Measurements from ENCODE around the gene MAP4K4. TPM values are rescaled to one million over a fixed set of nuclear protein-coding genes. Genes with fewer than 3 reads are reported as not detected.
A peak's percentile ranks its signal among the peaks of the same experiment; 100 is the strongest.

The MAP4K4 gene
- total and polyA plus RNA-seq, 2 of the 13 experiments (the other 11 are each of a cell fraction or from before 2014, with no cell fraction given), result 105 to 264 TPM

DNA sequence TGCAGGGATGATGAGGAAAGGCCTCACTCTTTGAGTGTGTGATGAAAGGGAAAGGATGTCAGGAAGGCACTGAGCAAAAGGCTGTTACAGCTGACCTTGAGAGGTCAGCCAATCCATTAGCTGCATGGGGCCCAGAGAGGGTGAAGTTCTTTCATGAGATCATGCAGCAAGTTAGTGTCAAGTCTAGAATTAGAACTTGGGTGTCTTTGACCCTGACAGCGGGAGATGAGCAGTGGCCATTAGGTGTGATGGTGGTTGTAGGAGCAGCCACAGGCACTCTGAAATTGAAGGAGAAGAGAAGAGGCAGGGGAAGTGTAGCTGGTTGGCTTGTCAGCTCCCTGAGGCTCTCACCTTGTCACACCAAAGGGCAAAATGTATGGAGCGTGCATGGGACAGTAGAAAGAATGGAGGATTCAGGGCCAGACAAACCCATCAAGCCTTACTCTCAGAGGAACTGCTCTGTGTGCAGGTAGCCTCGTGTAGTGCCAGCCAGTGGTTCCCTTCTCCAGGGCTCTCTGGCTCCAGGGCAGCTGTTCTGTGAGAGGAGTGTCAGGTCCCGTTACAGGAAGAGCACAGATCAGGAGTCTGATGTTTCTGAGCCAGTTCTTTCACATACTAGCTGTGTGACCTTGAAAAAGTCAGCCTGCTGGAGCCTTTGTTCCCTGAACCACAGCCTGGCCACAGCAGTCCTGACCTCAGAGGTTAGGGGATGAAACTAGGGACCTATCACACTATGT is 35.9 kb downstream of the MAP4K4 start (continued):
- TF ChIP-seq, protein P1, sequence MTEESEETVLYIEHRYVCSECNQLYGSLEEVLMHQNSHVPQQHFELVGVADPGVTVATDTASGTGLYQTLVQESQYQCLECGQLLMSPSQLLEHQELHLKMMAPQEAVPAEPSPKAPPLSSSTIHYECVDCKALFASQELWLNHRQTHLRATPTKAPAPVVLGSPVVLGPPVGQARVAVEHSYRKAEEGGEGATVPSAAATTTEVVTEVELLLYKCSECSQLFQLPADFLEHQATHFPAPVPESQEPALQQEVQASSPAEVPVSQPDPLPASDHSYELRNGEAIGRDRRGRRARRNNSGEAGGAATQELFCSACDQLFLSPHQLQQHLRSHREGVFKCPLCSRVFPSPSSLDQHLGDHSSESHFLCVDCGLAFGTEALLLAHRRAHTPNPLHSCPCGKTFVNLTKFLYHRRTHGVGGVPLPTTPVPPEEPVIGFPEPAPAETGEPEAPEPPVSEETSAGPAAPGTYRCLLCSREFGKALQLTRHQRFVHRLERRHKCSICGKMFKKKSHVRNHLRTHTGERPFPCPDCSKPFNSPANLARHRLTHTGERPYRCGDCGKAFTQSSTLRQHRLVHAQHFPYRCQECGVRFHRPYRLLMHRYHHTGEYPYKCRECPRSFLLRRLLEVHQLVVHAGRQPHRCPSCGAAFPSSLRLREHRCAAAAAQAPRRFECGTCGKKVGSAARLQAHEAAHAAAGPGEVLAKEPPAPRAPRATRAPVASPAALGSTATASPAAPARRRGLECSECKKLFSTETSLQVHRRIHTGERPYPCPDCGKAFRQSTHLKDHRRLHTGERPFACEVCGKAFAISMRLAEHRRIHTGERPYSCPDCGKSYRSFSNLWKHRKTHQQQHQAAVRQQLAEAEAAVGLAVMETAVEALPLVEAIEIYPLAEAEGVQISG (CRISPR knock-in tag; IDR thresholded peaks at IDR 0.05), result peak; percentile 24; the same call in 1 of the 2 replicates
- TF ChIP-seq GFI1 (CRISPR knock-in tag; IDR thresholded peaks at IDR 0.05; ENCODE audit: borderline replicate concordance) (peak; percentile 46; the same call in 1 of the 2 replicates), NFIB (CRISPR knock-in tag; IDR thresholded peaks at IDR 0.05; ENCODE audit: borderline replicate concordance) (no peak), RBAK (CRISPR knock-in tag; IDR thresholded peaks at IDR 0.05) (peak; percentile 42; the same call in 1 of the 2 replicates), KDM1A (CRISPR knock-in tag; IDR thresholded peaks at IDR 0.05) (peak; percentile 51; the same call in 1 of the 2 replicates), ZNF550 (CRISPR knock-in tag; IDR thresholded peaks at IDR 0.05; ENCODE audit: borderline replicate concordance) (0 out of 2 replicates have a peak, but pooled peaks have one; percentile 8), MAFF (IDR thresholded peaks at IDR 0.05; ENCODE audit: low read depth, low read length) (no peak), RARA (CRISPR knock-in tag; IDR thresholded peaks at IDR 0.05) (peak; percentile 91), ESRRA (CRISPR knock-in tag; IDR thresholded peaks at IDR 0.05; ENCODE audit: low read depth) (peak; percentile 96), RAD21 (CRISPR knock-in tag; IDR thresholded peaks at IDR 0.05) (peak; percentile 74), ZNF75D (CRISPR knock-in tag; IDR thresholded peaks at IDR 0.05; ENCODE audit: borderline replicate concordance) (no peak), FOXO1 (CRISPR knock-in tag; IDR thresholded peaks at IDR 0.05) (peak; percentile 72), ZNF468 (CRISPR knock-in tag; IDR thresholded peaks at IDR 0.05) (0 out of 2 replicates have a peak, but pooled peaks have one; percentile 25), SOX13 (IDR thresholded peaks at IDR 0.05) (peak; percentile 56), SOX13 (CRISPR knock-in tag; conservative IDR thresholded peaks at IDR 0.05 in 1 of 2, IDR thresholded peaks at IDR 0.05 in 1 of 2) (peak in 1 of 2 experiments; percentile 89; a peak in 3 of 4 replicates), KMT2B (CRISPR knock-in tag; IDR thresholded peaks at IDR 0.05) (no peak), ZBTB21 (CRISPR knock-in tag; IDR thresholded peaks at IDR 0.05) (no peak; the same call in 1 of the 2 replicates)
- TF ChIP-seq, protein P2, sequence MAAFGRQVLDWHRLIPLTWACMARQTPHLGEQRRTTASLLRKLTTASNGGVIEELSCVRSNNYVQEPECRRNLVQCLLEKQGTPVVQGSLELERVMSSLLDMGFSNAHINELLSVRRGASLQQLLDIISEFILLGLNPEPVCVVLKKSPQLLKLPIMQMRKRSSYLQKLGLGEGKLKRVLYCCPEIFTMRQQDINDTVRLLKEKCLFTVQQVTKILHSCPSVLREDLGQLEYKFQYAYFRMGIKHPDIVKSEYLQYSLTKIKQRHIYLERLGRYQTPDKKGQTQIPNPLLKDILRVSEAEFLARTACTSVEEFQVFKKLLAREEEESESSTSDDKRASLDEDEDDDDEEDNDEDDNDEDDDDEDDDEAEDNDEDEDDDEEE (CRISPR knock-in tag; IDR thresholded peaks at IDR 0.05), result peak; percentile 89
- TF ChIP-seq, protein P3, sequence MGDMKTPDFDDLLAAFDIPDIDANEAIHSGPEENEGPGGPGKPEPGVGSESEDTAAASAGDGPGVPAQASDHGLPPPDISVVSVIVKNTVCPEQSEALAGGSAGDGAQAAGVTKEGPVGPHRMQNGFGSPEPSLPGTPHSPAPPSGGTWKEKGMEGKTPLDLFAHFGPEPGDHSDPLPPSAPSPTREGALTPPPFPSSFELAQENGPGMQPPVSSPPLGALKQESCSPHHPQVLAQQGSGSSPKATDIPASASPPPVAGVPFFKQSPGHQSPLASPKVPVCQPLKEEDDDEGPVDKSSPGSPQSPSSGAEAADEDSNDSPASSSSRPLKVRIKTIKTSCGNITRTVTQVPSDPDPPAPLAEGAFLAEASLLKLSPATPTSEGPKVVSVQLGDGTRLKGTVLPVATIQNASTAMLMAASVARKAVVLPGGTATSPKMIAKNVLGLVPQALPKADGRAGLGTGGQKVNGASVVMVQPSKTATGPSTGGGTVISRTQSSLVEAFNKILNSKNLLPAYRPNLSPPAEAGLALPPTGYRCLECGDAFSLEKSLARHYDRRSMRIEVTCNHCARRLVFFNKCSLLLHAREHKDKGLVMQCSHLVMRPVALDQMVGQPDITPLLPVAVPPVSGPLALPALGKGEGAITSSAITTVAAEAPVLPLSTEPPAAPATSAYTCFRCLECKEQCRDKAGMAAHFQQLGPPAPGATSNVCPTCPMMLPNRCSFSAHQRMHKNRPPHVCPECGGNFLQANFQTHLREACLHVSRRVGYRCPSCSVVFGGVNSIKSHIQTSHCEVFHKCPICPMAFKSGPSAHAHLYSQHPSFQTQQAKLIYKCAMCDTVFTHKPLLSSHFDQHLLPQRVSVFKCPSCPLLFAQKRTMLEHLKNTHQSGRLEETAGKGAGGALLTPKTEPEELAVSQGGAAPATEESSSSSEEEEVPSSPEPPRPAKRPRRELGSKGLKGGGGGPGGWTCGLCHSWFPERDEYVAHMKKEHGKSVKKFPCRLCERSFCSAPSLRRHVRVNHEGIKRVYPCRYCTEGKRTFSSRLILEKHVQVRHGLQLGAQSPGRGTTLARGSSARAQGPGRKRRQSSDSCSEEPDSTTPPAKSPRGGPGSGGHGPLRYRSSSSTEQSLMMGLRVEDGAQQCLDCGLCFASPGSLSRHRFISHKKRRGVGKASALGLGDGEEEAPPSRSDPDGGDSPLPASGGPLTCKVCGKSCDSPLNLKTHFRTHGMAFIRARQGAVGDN (CRISPR knock-in tag; IDR thresholded peaks at IDR 0.05), result peak; percentile 80
- TF ChIP-seq, protein P4, sequence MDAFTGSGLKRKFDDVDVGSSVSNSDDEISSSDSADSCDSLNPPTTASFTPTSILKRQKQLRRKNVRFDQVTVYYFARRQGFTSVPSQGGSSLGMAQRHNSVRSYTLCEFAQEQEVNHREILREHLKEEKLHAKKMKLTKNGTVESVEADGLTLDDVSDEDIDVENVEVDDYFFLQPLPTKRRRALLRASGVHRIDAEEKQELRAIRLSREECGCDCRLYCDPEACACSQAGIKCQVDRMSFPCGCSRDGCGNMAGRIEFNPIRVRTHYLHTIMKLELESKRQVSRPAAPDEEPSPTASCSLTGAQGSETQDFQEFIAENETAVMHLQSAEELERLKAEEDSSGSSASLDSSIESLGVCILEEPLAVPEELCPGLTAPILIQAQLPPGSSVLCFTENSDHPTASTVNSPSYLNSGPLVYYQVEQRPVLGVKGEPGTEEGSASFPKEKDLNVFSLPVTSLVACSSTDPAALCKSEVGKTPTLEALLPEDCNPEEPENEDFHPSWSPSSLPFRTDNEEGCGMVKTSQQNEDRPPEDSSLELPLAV (CRISPR knock-in tag; conservative IDR thresholded peaks at IDR 0.05; ENCODE audit: low read depth), result no peak
